ENCODE measurements around the gene SULT1A2.
"Not testable (repeated sequence)": the region's sequence is repeated elsewhere in the genome, so short reads cannot be mapped to it uniquely, and the experiment has no call there.

DNA sequence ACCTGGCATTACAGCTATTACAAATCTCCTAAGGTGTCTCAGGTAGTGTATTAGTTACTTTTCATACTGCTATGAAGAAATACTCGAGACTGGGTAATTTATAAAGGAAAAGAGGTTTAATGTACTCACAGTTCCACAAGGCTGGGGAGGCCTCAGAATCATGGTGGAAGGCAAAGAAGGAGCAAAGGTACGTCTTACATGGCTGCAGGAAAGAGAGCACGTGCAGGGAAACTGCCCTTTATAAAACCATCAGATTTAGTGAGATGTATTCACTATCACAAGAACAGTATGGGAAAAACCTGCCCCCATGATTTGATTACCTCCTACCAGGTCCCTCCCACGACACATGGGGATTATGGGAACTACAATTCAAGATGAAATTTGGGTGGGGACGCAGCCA is 34.1 kb upstream of the SULT1A2 start:
- not testable (repeated sequence) for TF ChIP-seq CTCF (IDR thresholded peaks at IDR 0.05; ENCODE audit: low read length); EZH2 (IDR thresholded peaks at IDR 0.05; ENCODE audit: borderline replicate concordance, low read length)

Data from OCI-LY1 (cell line).